GM12878 (cell line): ENCODE measurements around the gene RAB44. TPM values are rescaled to one million over a fixed set of nuclear protein-coding genes. Genes with fewer than 3 reads are reported as not detected.

Experiments
- ATAC-seq: fragments of 200-7000 bp; cut with Tn5 transposase; 3 replicates; pipeline ENCODE4 v1.9.1; 2020; ENCODE audit warnings: mild to moderate bottlenecking, moderate library complexity
- BruUV-seq: library from RNA; stranded (reverse); fragments of 400-500 nt; replicated peaks from 2 replicates; lab custom pipeline; 2021; lab: Mats Ljungman, UMichigan
- CTCF ChIA-PET: fragments of 300-600 bp; sonication (Branson Sonifier 250); formaldehyde crosslinking; extraction: SDS; loops from one replicate; lab custom pipeline; 2021; ENCODE audit warnings: inconsistent platforms; lab: Yijun Ruan, JAX
- POLR2A ChIA-PET: fragments of 350-600 bp; formaldehyde crosslinking; extraction: SDS; loops from one replicate; lab custom pipeline; 2021; ENCODE audit warnings: inconsistent platforms; lab: Charles Lee
- RAD21 ChIA-PET: fragments of 300-600 bp; sonication (Branson Sonifier 250); formaldehyde crosslinking; loops from one replicate; lab custom pipeline; 2023; ENCODE audit warnings: antibody characterized with exemption; ENCODE audit not compliant: unreplicated experiment; lab: Charles Lee
- SMC1A ChIA-PET: fragments of 300-600 bp; sonication (Branson Sonifier 250); formaldehyde crosslinking; loops from one replicate; lab custom pipeline; 2023; ENCODE audit not compliant: unreplicated experiment, uncharacterized antibody; lab: Charles Lee
- DNase-seq: peaks from one replicate; pipeline ENCODE4 v3.0.0-alpha.2; 2011; ENCODE audit warnings: low read depth, low spot score
- FAIRE-seq: peaks from 3 replicates; lab custom pipeline; 2011; peaks lifted over from hg19 to GRCh38; lab: Jason Lieb, UNC
- H2AFZ ChIP-seq: 2 replicates; pipeline ENCODE4 v1.6.0; 2011; ENCODE audit warnings: low read depth, low read length, control low read depth; ENCODE audit not compliant: control insufficient read depth
- H3K27ac ChIP-seq: 2 replicates; pipeline ENCODE4 v1.5.1; 2011; ENCODE audit warnings: control low read depth; ENCODE audit not compliant: control insufficient read depth, insufficient read depth
- H3K27me3 ChIP-seq, 2 experiments: replicated peaks in 1 of 2; 2 replicates each; pipeline versions ENCODE4 v1.6.0 to v1.6.1; 2011; ENCODE audit warnings: low read length in 1 of 2; ENCODE audit not compliant: control insufficient read depth in 2 of 2, insufficient read depth in 2 of 2
- H3K36me3 ChIP-seq, 2 experiments: 2 replicates each; pipeline ENCODE4 v1.5.1; 2011; ENCODE audit warnings: low read length in 1 of 2; ENCODE audit not compliant: control insufficient read depth in 2 of 2, insufficient read depth in 2 of 2
- H3K4me1 ChIP-seq: 2 replicates; pipeline ENCODE4 v1.6.1; 2011; ENCODE audit warnings: mild to moderate bottlenecking, low read length, moderate library complexity, mixed read lengths; ENCODE audit not compliant: control insufficient read depth, insufficient read depth
- H3K4me2 ChIP-seq: 2 replicates; pipeline ENCODE4 v1.6.0; 2011; ENCODE audit warnings: control low read depth; ENCODE audit not compliant: control insufficient read depth, insufficient read depth
- H3K4me3 ChIP-seq: fragments of 200-600 bp; sonication (generic); 2 replicates; pipeline ENCODE4 v1.5.1; 2016
- H3K79me2 ChIP-seq: 2 replicates; pipeline ENCODE4 v1.6.0; 2011; ENCODE audit warnings: low read length; ENCODE audit not compliant: control insufficient read depth, insufficient read depth
- H3K9ac ChIP-seq: 2 replicates; pipeline ENCODE4 v1.8.0; 2011; ENCODE audit warnings: low read length, control low read depth, mixed read lengths; ENCODE audit not compliant: control insufficient read depth, insufficient read depth
- H3K9me3 ChIP-seq: replicated peaks from 3 replicates; pipeline ENCODE4 v1.5.1; 2011; ENCODE audit warnings: mild to moderate bottlenecking, low read length; ENCODE audit not compliant: control insufficient read depth, insufficient read depth
- H4K20me1 ChIP-seq: 2 replicates; pipeline ENCODE4 v1.6.0; 2011; ENCODE audit not compliant: control insufficient read depth, insufficient read depth
- ESRRA ChIP-seq: IDR thresholded peaks from 2 replicates; pipeline ENCODE4 v1.6.1; 2012; ENCODE audit warnings: mild to moderate bottlenecking, low read length, improper control_type of control experiment
- MAX ChIP-seq: IDR thresholded peaks from 2 replicates; pipeline ENCODE4 v1.6.1; 2012; ENCODE audit warnings: low read depth, low read length, improper control_type of control experiment
- MEF2A ChIP-seq: IDR thresholded peaks from 2 replicates; pipeline ENCODE4 v1.6.1; 2011; ENCODE audit warnings: low read depth, mild to moderate bottlenecking, low read length, moderate library complexity; ENCODE audit not compliant: insufficient read depth
- MEF2B ChIP-seq: fragments of 450-650 bp; IDR thresholded peaks from 2 replicates; pipeline ENCODE4 v1.6.1; 2018; ENCODE audit warnings: mild to moderate bottlenecking, moderate library complexity; ENCODE audit not compliant: partially characterized antibody, poor library complexity, severe bottlenecking
- MTA2 ChIP-seq: fragments of 450-650 bp; IDR thresholded peaks from 2 replicates; pipeline ENCODE4 v1.6.1; 2016; ENCODE audit warnings: low read depth, mild to moderate bottlenecking, moderate library complexity
- NFYA ChIP-seq: IDR thresholded peaks from 2 replicates; pipeline ENCODE4 v1.6.1; 2011; ENCODE audit warnings: low read depth, mild to moderate bottlenecking, low read length, improper control_type of control experiment, borderline replicate concordance
- PBX3 ChIP-seq: IDR thresholded peaks from 2 replicates; pipeline ENCODE4 v1.6.1; 2011; ENCODE audit warnings: mild to moderate bottlenecking, low read depth, low read length, moderate library complexity; ENCODE audit not compliant: insufficient replicate concordance
- SKIL ChIP-seq: fragments of 450-650 bp; IDR thresholded peaks from 2 replicates; pipeline ENCODE4 v1.6.1; 2017; ENCODE audit warnings: mild to moderate bottlenecking, low read depth, inconsistent platforms; ENCODE audit not compliant: poor library complexity, severe bottlenecking
- WRNIP1 ChIP-seq: IDR thresholded peaks from 2 replicates; pipeline ENCODE4 v1.6.1; 2011; ENCODE audit warnings: low read depth, low read length, improper control_type of control experiment, borderline replicate concordance
- ZNF217 ChIP-seq: fragments of 450-650 bp; IDR thresholded peaks from 2 replicates; pipeline ENCODE4 v1.6.1; 2017; ENCODE audit warnings: antibody characterized with exemption, mild to moderate bottlenecking
- WGBS: methylation state at CpG from one replicate; pipeline ENCODE4 v1.1.6; 2016; ENCODE audit warnings: low lambda C conversion rate; ENCODE audit not compliant: insufficient replicate concordance, insufficient coverage; ENCODE audit errors: missing lambda C conversion rate; 5-methylcytosine and 5-hydroxymethylcytosine counted together
- in situ Hi-C: fragments of 300-500 bp; cut with MboI; formaldehyde crosslinking; loops from 9 replicates; pipeline ENCODE4 v1.14.3; 2018; ENCODE audit warnings: mixed read lengths
- intact Hi-C: fragments of 100-400 bp; cut with micrococcal nuclease; formaldehyde crosslinking; loops from one replicate; pipeline ENCODE4 v1.14.2; 2022; ENCODE audit not compliant: unreplicated experiment
- polyA plus RNA-seq, 11 experiments: library from polyadenylated mRNA; depleted of rRNA in 4 of 11; unstranded in 6 of 11; stranded (reverse) in 5 of 11; fragments of >200 nt; fragmentation: Nextera tagmentation in 4 of 11; fragmentation: Illumina TruSeq in 1 of 11; extraction: Ambion mirVana in 4 of 11; extraction: Trizol in 1 of 11; gene quantifications; 1 replicate in 1 of 11; 2 replicates in 10 of 11; pipeline versions ENCODE4 v1.2.1 to v1.2.3, GENCODE V29; 2011 to 2016; ENCODE audit warnings: inconsistent platforms in 2 of 11, missing spikeins in 2 of 11, low read depth in 1 of 11
- total RNA-seq, 4 experiments: library from RNA; depleted of rRNA in 3 of 4; stranded (reverse); fragments of >200 nt in 3 of 4; fragmentation: Illumina TruSeq in 1 of 4; extraction: Trizol in 1 of 4; gene quantifications; 2 replicates each; pipeline versions ENCODE4 v1.2.1 to v1.2.3, GENCODE V29; 2013 to 2021

Gene RAB44
- total and polyA plus RNA-seq, 10 of the 15 experiments (the other 5 are each of a cell fraction or from before 2014, with no cell fraction given) = 0.01 to 0.08 (median 0.05) TPM; not detected in 2

- TF ChIP-seq NFYA = no peak
- TF ChIP-seq MAX = no peak
- no peak for TF ChIP-seq PBX3
Observed at GRCh38 chr6:36752187-36752885, 54.7 kb downstream of the RAB44 start (continued).

- no TSS peak for BruUV-seq
- H3K4me2 ChIP-seq = peak overlapping the region; percentile 99
- ATAC-seq = peak; percentile 67
- no peaks in the 10 kb centered on the region; the same call in 1 of the 3 replicates for H3K9me3 ChIP-seq
- H4K20me1 ChIP-seq = no peaks in the 10 kb centered on the region
- peaks cover 0 to 2% of the 10 kb centered on the region in 2 experiments; a peak in 2 of 4 replicates for H3K36me3 ChIP-seq
- 2% methylated on average over 6 of the region's 6 CpGs for WGBS
- SMC1A ChIA-PET = interaction anchor here (0.9 to 9.7 kb wide), 11 partner anchors 8 to 138 kb away, joined by 3 to 120 read pairs (median 5); partner anchors contain the start of gene CDKN1A
- H3K27ac ChIP-seq = peak overlapping the region; percentile 80
- no peaks in the 10 kb centered on the region for H3K27me3 ChIP-seq
- H2AFZ ChIP-seq = no peak overlapping the region
- H3K4me1 ChIP-seq = peaks cover 56% of the 10 kb centered on the region
- DNase-seq = peak; percentile 82
- FAIRE-seq = peak; percentile 31
- intact Hi-C loops (loop anchor here (1.0 kb wide), 1 partner anchor 27 kb away; no protein-coding TSS in a partner anchor), in situ Hi-C loops (loop anchor here (5.0 kb wide), 1 partner anchor 131 kb away; no protein-coding TSS in a partner anchor)
- peaks cover 17% of the 10 kb centered on the region for H3K79me2 ChIP-seq
- CTCF ChIA-PET = interaction anchor here (0.8 to 9.5 kb wide), 14 partner anchors 12 to 160 kb away, joined by 3 to 109 read pairs (median 9); partner anchors contain the start of genes CDKN1A and PPIL1
- POLR2A ChIA-PET = interaction anchor here (0.6 to 6.1 kb wide), 7 partner anchors 15 to 128 kb away, joined by 3 to 57 read pairs (median 3); partner anchors contain the start of gene CDKN1A
- peak overlapping the region; percentile 50; the same call in 1 of the 2 replicates for H3K9ac ChIP-seq
- RAD21 ChIA-PET = interaction anchor here (1.0 to 8.6 kb wide), 9 partner anchors 24 to 137 kb away, joined by 4 to 124 read pairs (median 13); partner anchors contain the start of gene CDKN1A
- H3K4me3 ChIP-seq = 0 out of 2 replicates have a peak overlapping the region, but pooled peaks have one; percentile 7
- TF ChIP-seq SKIL (peak; percentile 65), WRNIP1 (0 out of 2 replicates have a peak, but pooled peaks have one; percentile 51), MTA2 (peak; percentile 75; the same call in 1 of the 2 replicates), MEF2B (peak; percentile 80), ZNF217 (peak; percentile 47; the same call in 1 of the 2 replicates), ESRRA (peak; percentile 90; the same call in 1 of the 2 replicates), MEF2A (peak; percentile 64; the same call in 1 of the 2 replicates)
Observed at GRCh38 chr6:36752886-36753506, 55.4 kb downstream of the RAB44 start.
